Middle frontal gyrus (tissue), 1 donor: ENCODE measurements around the gene IL17RC.

Experiments
- DNase-seq: peaks from one replicate; pipeline ENCODE4 v3.0.0-alpha.2; 2015; ENCODE audit warnings: low spot score; ENCODE audit errors: extremely low spot score

The IL17RC gene

GRCh38 chr3:9980251-9980650 is 63.4 kb downstream of the IL17RC start:
- DNase-seq: no peak
